IMR-90 (cell line): ENCODE measurements around the gene STARD13. TPM values are rescaled to one million over a fixed set of nuclear protein-coding genes. Genes with fewer than 3 reads are reported as not detected.

ENCODE experiments used
- ATAC-seq: fragments of 200-7000 bp; cut with Tn5 transposase; 2 replicates; pipeline ENCODE4 v1.9.1; 2020; ENCODE audit warnings: low read depth, mild to moderate bottlenecking, moderate library complexity
- BruUV-seq: library from RNA; stranded (reverse); fragments of 400-500 nt; replicated peaks from 2 replicates; lab custom pipeline; 2021; lab: Mats Ljungman, UMichigan
- CTCF ChIA-PET: fragments of 300-600 bp; formaldehyde crosslinking; extraction: SDS; loops from one replicate; lab custom pipeline; 2021; ENCODE audit warnings: antibody characterized with exemption; lab: Yijun Ruan, JAX
- POLR2A ChIA-PET: fragments of 300-600 bp; sonication (Branson Sonifier 250); formaldehyde crosslinking; loops from one replicate; lab custom pipeline; 2022; ENCODE audit warnings: antibody characterized with exemption; ENCODE audit not compliant: unreplicated experiment; lab: Charles Lee
- DNase-seq: peaks from one replicate; pipeline ENCODE4 v3.0.0; 2013
- H2AFZ ChIP-seq: replicated peaks from 2 replicates; pipeline ENCODE3; 2013; ENCODE audit warnings: low read length, mild to moderate bottlenecking; ENCODE audit not compliant: poor library complexity
- H2AK5ac ChIP-seq: 2 replicates; pipeline ENCODE4 v1.6.1; 2013; ENCODE audit warnings: low read depth, low read length, inconsistent platforms
- H2AK9ac ChIP-seq: replicated peaks from 2 replicates; pipeline ENCODE3; 2013; ENCODE audit warnings: mild to moderate bottlenecking, low read depth, low read length, moderate library complexity; ENCODE audit not compliant: poor library complexity
- H2BK120ac ChIP-seq: 2 replicates; pipeline ENCODE4 v1.6.1; 2013; ENCODE audit warnings: low read depth, low read length, inconsistent platforms
- H2BK15ac ChIP-seq: 3 replicates; pipeline ENCODE4 v1.6.1; 2013; ENCODE audit warnings: low read depth, low read length, inconsistent platforms
- H2BK20ac ChIP-seq: 2 replicates; pipeline ENCODE4 v1.6.1; 2013; ENCODE audit warnings: low read depth, mild to moderate bottlenecking, inconsistent platforms, low read length, moderate library complexity
- H2BK5ac ChIP-seq: 2 replicates; pipeline ENCODE4 v1.6.1; 2013; ENCODE audit warnings: mild to moderate bottlenecking, low read depth, low read length, inconsistent platforms; ENCODE audit not compliant: poor library complexity, severe bottlenecking
- H3K14ac ChIP-seq: replicated peaks from 2 replicates; pipeline ENCODE4 v1.6.1; 2013; ENCODE audit warnings: low read depth, low read length, inconsistent platforms
- H3K18ac ChIP-seq: 2 replicates; pipeline ENCODE4 v1.6.1; 2013; ENCODE audit warnings: low read depth, low read length, control low read depth
- H3K23ac ChIP-seq: 2 replicates; pipeline ENCODE4 v1.6.1; 2013; ENCODE audit warnings: low read depth, low read length, inconsistent platforms
- H3K27ac ChIP-seq: 2 replicates; pipeline ENCODE4 v1.5.1; 2013; ENCODE audit warnings: mild to moderate bottlenecking, control low read depth, low read length; ENCODE audit not compliant: insufficient read depth
- H3K27me3 ChIP-seq: 2 replicates; pipeline ENCODE4 v1.6.1; 2013; ENCODE audit warnings: low read length; ENCODE audit not compliant: control insufficient read depth, insufficient read depth
- H3K36me3 ChIP-seq: 2 replicates; pipeline ENCODE4 v1.6.1; 2013; ENCODE audit warnings: low read length, mixed read lengths; ENCODE audit not compliant: control insufficient read depth, insufficient read depth
- H3K4ac ChIP-seq: 2 replicates; pipeline ENCODE4 v1.6.1; 2013; ENCODE audit warnings: low read depth, low read length, inconsistent platforms
- H3K4me1 ChIP-seq: 2 replicates; pipeline ENCODE4 v1.6.1; 2013; ENCODE audit warnings: low read length, mixed read lengths; ENCODE audit not compliant: control insufficient read depth, insufficient read depth
- H3K4me2 ChIP-seq: 2 replicates; pipeline ENCODE4 v1.6.1; 2013; ENCODE audit warnings: low read depth, mild to moderate bottlenecking, control low read depth, low read length, moderate library complexity
- H3K4me3 ChIP-seq: 2 replicates; pipeline ENCODE4 v1.5.1; 2013; ENCODE audit warnings: low read depth, mild to moderate bottlenecking, control low read depth, low read length, moderate library complexity; ENCODE audit not compliant: insufficient read depth
- H3K56ac ChIP-seq: 2 replicates; pipeline ENCODE4 v1.6.1; 2013; ENCODE audit warnings: low read length, inconsistent platforms; ENCODE audit not compliant: insufficient read depth; ENCODE audit errors: extremely low read depth
- H3K79me1 ChIP-seq, 2 experiments: 2 replicates each; pipeline ENCODE4 v1.6.1; 2013; ENCODE audit warnings: low read length in 2 of 2, inconsistent platforms in 1 of 2, low read depth in 1 of 2
- H3K9ac ChIP-seq: 2 replicates; pipeline ENCODE4 v1.6.1; 2013; ENCODE audit warnings: low read depth, low read length, control low read depth
- H3K9me1 ChIP-seq: 2 replicates; pipeline ENCODE4 v1.6.1; 2013; ENCODE audit warnings: low read length, inconsistent platforms; ENCODE audit not compliant: insufficient read depth
- H3K9me3 ChIP-seq: 2 replicates; pipeline ENCODE4 v1.6.1; 2013; ENCODE audit warnings: low read length; ENCODE audit not compliant: control insufficient read depth, insufficient read depth
- H4K20me1 ChIP-seq: 2 replicates; pipeline ENCODE4 v1.6.1; 2013; ENCODE audit warnings: low read length, inconsistent platforms; ENCODE audit not compliant: insufficient read depth
- H4K5ac ChIP-seq: 2 replicates; pipeline ENCODE4 v1.6.1; 2013; ENCODE audit warnings: mild to moderate bottlenecking, low read depth, low read length, control low read depth
- H4K8ac ChIP-seq, 2 experiments: 2 replicates each; pipeline ENCODE4 v1.6.1; 2013; ENCODE audit warnings: low read depth in 2 of 2, low read length in 2 of 2, control low read depth in 1 of 2, inconsistent platforms in 1 of 2
- H4K91ac ChIP-seq: 2 replicates; pipeline ENCODE4 v1.6.1; 2013; ENCODE audit warnings: low read depth, low read length, inconsistent platforms; ENCODE audit not compliant: insufficient read depth
- MXI1 ChIP-seq: IDR thresholded peaks from 2 replicates; pipeline ENCODE4 v1.6.1; 2012; ENCODE audit warnings: low read depth, mild to moderate bottlenecking, low read length, moderate library complexity, borderline replicate concordance
- NFE2L2 ChIP-seq: fragments of 150-350 bp; IDR thresholded peaks from 2 replicates; pipeline ENCODE4 v1.6.1; 2016; ENCODE audit warnings: low read depth, mild to moderate bottlenecking, low read length
- POLR2A ChIP-seq: IDR thresholded peaks from 2 replicates; pipeline ENCODE4 v1.6.1; 2012; ENCODE audit warnings: mild to moderate bottlenecking, low read depth, low read length
- RAD21 ChIP-seq: IDR thresholded peaks from 2 replicates; pipeline ENCODE4 v1.6.1; 2012; ENCODE audit warnings: low read length, improper control_type of control experiment
- SMC3 ChIP-seq: fragments of 150-350 bp; IDR thresholded peaks from 2 replicates; pipeline ENCODE4 v1.6.1; 2016; ENCODE audit warnings: low read depth, mild to moderate bottlenecking, antibody characterized with exemption, low read length, moderate library complexity
- USF2 ChIP-seq: fragments of 150-350 bp; IDR thresholded peaks from 2 replicates; pipeline ENCODE4 v1.6.1; 2017; ENCODE audit warnings: mild to moderate bottlenecking, antibody characterized with exemption, low read length, low read depth
- WGBS, 2 experiments: methylation state at CpG; one replicate each; pipeline versions ENCODE4 v1.1.5 to v1.1.7; 2013; ENCODE audit warnings: missing lambda C conversion rate in 2 of 2; ENCODE audit not compliant: insufficient read length in 1 of 2; ENCODE audit errors: extremely low coverage in 2 of 2; 5-methylcytosine and 5-hydroxymethylcytosine counted together
- dilution Hi-C: fragments of 300-500 bp; cut with HindIII; formaldehyde crosslinking; loops from one replicate; pipeline ENCODE4 v1.14.3; 2018; ENCODE audit warnings: low sequenced_read_pairs; ENCODE audit not compliant: unreplicated experiment
- in situ Hi-C: fragments of 300-500 bp; cut with MboI; formaldehyde crosslinking; loops from 3 replicates; pipeline ENCODE4 v1.14.3; 2019; ENCODE audit warnings: low sequenced_read_pairs, inconsistent platforms, mixed read lengths
- intact Hi-C: fragments of 100-400 bp; cut with micrococcal nuclease; formaldehyde crosslinking; loops from 2 replicates; pipeline ENCODE4 v1.10.0; 2022
- polyA plus RNA-seq, 3 experiments: library from polyadenylated mRNA; depleted of rRNA; stranded (reverse); fragments of >200 nt; gene quantifications; 2 replicates each; pipeline ENCODE4 v1.2.3, GENCODE V29; 2012; ENCODE audit warnings: low replicate concordance in 1 of 3
- total RNA-seq: library from RNA; depleted of rRNA; stranded (reverse); fragments of >200 nt; gene quantifications from 2 replicates; pipeline ENCODE4 v1.2.3, GENCODE V29; 2012
- TF ChIP-seq, protein P1 (sequence below): fragments of 150-350 bp; IDR thresholded peaks from 2 replicates; pipeline ENCODE4 v1.6.1; 2016; ENCODE audit warnings: low read depth, mild to moderate bottlenecking, low read length, moderate library complexity, borderline replicate concordance

STARD13 gene
- total and polyA plus RNA-seq, 2 of the 4 experiments (the other 2 are of a cell fraction): 23.6 to 46.6 TPM

GRCh38 chr13:33224191-33224590 is 61.4 kb downstream of the STARD13 start:
- Histone ChIP-seq H3K4ac (peak overlapping the region; percentile 39; the same call in 1 of the 2 replicates), H3K9me3 (peaks cover 5% of the 10 kb centered on the region), H3K9ac (no peak overlapping the region), H3K27ac (no peak overlapping the region), H3K4me3 (no peak overlapping the region), H2BK5ac (peak overlapping the region; percentile 1), H2BK20ac (no peak overlapping the region), H2AK5ac (peak overlapping the region; percentile 71; the same call in 1 of the 2 replicates), H4K20me1 (peaks cover 3% of the 10 kb centered on the region), H3K4me1 (peaks cover 13% of the 10 kb centered on the region), H2BK120ac (no peak overlapping the region), H3K9me1 (peaks cover 15% of the 10 kb centered on the region), H4K8ac (no peak overlapping the region), H3K4me2 (no peak overlapping the region), H4K5ac (no peak overlapping the region; the same call in 1 of the 2 replicates), H2BK15ac (0 out of 3 replicates have a peak overlapping the region, but pooled peaks have one; percentile 3), H3K27me3 (no peaks in the 10 kb centered on the region), H3K56ac (no peak overlapping the region), H3K36me3 (peaks cover 9% of the 10 kb centered on the region), H3K23ac (no peak overlapping the region), H2AFZ (no peak overlapping the region), H3K79me1 (peaks cover 37 to 74% of the 10 kb centered on the region in 2 experiments), H3K18ac (peak overlapping the region; percentile 16; the same call in 1 of the 2 replicates), H3K14ac (peak overlapping the region; percentile 23; the same call in 1 of the 2 replicates), H4K91ac (no peak overlapping the region), H2AK9ac (no peak overlapping the region)
- POLR2A ChIA-PET: no interaction called here
- ATAC-seq (no peak), DNase-seq (no peak)
- dilution Hi-C loops (no loop called here), in situ Hi-C loops (no loop called here), intact Hi-C loops (no loop called here)
- CTCF ChIA-PET: no interaction called here
- no TSS peak for BruUV-seq
- 100% methylated on average over 1 of the region's 1 CpG; no CpG with 5 or more reads in 1 of the 2 experiments for WGBS, 2 experiments
- TF ChIP-seq MXI1 (no peak), SMC3 (no peak), RAD21 (no peak), NFE2L2 (no peak), USF2 (no peak), POLR2A (no peak)
- TF ChIP-seq, protein P1, sequence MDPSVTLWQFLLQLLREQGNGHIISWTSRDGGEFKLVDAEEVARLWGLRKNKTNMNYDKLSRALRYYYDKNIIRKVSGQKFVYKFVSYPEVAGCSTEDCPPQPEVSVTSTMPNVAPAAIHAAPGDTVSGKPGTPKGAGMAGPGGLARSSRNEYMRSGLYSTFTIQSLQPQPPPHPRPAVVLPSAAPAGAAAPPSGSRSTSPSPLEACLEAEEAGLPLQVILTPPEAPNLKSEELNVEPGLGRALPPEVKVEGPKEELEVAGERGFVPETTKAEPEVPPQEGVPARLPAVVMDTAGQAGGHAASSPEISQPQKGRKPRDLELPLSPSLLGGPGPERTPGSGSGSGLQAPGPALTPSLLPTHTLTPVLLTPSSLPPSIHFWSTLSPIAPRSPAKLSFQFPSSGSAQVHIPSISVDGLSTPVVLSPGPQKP: no peak
